Immature natural killer cell (primary cell): ENCODE measurements around the gene WRAP73. TPM values are rescaled to one million over a fixed set of nuclear protein-coding genes. Genes with fewer than 3 reads are reported as not detected.

Experiments
- DNase-seq, 3 donors: peaks; one replicate each; pipeline ENCODE4 v3.0.0; 2022; ENCODE audit warnings: mixed read lengths in 1 of 3
- H3K27ac Mint-ChIP-seq, 6 donors: one replicate each; pipeline ENCODE4 v1.8.0; 2020; ENCODE audit warnings: mixed read lengths in 6 of 6, mild to moderate bottlenecking in 5 of 6, inconsistent platforms in 4 of 6, moderate library complexity in 3 of 6
- H3K27me3 Mint-ChIP-seq, 3 donors: one replicate each; pipeline ENCODE4 v1.8.0; 2020 to 2021; ENCODE audit warnings: low read depth in 3 of 3, mild to moderate bottlenecking in 3 of 3, mixed read lengths in 3 of 3, moderate library complexity in 3 of 3, inconsistent platforms in 1 of 3
- H3K36me3 Mint-ChIP-seq, 3 donors: one replicate each; pipeline ENCODE4 v1.8.0; 2020; ENCODE audit warnings: mixed read lengths in 3 of 3, inconsistent platforms in 2 of 3, mild to moderate bottlenecking in 2 of 3
- H3K4me1 Mint-ChIP-seq, 2 donors: one replicate each; pipeline ENCODE4 v1.8.0; 2020; ENCODE audit warnings: inconsistent platforms in 2 of 2, mild to moderate bottlenecking in 2 of 2, mixed read lengths in 2 of 2, moderate library complexity in 1 of 2
- H3K4me3 Mint-ChIP-seq, 5 donors: one replicate each; pipeline ENCODE4 v1.8.0; 2020; ENCODE audit warnings: mild to moderate bottlenecking in 5 of 5, mixed read lengths in 5 of 5, inconsistent platforms in 3 of 5, moderate library complexity in 3 of 5
- H3K9me3 Mint-ChIP-seq, 6 donors: one replicate each; pipeline ENCODE4 v1.8.0; 2020; ENCODE audit warnings: mild to moderate bottlenecking in 6 of 6, mixed read lengths in 6 of 6, inconsistent platforms in 4 of 6, moderate library complexity in 3 of 6
- polyA plus RNA-seq, 3 donors: library from polyadenylated mRNA; unstranded; fragments of 300-500 nt; fragmentation: Illumina TruSeq; gene quantifications; one replicate each; pipeline ENCODE4 v1.2.3, GENCODE V29; 2021

The WRAP73 gene
- polyA plus RNA-seq, 3 donors from 2014 or later = 19.9 to 26.8 (median 21.1) TPM

DNA sequence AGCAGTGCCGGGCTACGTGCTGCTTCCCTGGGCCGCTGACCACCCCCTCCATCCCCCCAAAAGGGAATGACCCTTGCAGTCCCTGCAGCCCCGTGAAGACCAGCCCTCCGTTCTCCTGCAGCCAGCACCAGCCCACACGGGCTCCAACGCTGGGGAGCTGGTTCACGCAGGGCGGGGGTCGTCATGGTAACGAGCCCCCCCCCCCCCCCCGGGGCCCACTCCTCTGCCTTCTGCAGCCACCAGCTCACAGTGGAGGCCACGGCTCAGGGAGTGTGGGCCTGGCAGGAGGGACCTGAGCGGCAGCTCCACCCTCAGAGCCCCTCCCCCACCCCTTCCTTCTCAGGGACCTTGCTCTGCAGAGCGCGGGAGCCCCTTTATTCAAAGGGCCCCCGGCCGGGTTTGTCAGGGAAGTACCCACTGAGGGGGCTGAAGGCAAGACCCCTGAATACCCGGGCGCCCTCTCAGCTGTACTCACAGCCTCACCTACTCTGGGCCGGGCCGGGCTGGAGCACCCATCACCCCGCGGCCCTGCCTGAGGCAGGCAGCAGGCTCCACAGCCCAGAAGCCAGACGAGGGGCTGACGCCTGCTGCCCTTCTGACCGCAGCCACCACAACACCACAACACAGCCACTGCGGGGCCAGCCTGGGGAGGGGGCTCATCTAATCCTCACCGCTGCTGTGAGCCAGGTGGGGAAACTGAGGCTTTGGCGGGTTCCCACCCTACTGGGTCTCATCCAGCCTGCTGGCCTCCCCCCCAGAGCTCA lies 51.2 kb downstream of the WRAP73 start:
- Mint-ChIP-seq H3K36me3 (no peaks in the 10 kb centered on the region), H3K4me1 (peaks cover 24 to 41% of the 10 kb centered on the region in 2 donors), H3K4me3 (peak overlapping the region; percentile 79 to 91 (median 85)), H3K27ac (peak overlapping the region; percentile 84 to 94 (median 88)), H3K9me3 (no peaks in the 10 kb centered on the region), H3K27me3 (peaks cover 0 to 2% (median 1%) of the 10 kb centered on the region in 3 donors)
- DNase-seq = peak in 1 of 3 donors; percentile 24

DNA sequence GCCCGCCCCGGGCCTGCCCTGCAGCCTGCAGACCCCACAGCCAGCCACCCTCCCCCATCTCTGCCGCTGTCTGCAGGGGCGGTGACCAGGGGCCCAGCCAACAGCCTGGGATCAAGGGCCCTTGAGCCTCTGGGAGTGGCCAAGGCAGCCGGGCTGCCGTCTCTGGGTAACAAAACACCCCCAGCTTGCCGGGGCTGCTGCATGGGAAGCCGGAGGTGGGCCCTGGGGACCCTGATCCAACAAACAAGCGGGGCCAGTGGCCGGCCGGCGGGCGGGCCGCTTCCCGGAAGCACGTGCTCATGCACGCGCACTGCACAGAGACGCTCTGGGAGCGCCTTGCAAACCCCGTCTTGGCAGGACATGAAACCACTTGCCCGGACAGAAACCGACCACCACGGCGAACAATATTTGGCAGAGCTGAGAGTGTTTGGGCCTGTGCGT lies 51.8 kb downstream of the WRAP73 start:
- Mint-ChIP-seq H3K36me3 (no peaks in the 10 kb centered on the region), H3K9me3 (no peaks in the 10 kb centered on the region), H3K4me3 (peak overlapping the region; percentile 79 to 91 (median 85)), H3K27ac (peak overlapping the region; percentile 87 to 94 (median 88)), H3K27me3 (peaks cover 0 to 2% (median 1%) of the 10 kb centered on the region in 3 donors), H3K4me1 (peaks cover 24 to 41% of the 10 kb centered on the region in 2 donors)
- no peak for DNase-seq

GRCh38 chr1:3597599-3597964 lies 52.3 kb downstream of the WRAP73 start:
- Mint-ChIP-seq H3K9me3 (no peaks in the 10 kb centered on the region), H3K4me1 (peaks cover 24 to 41% of the 10 kb centered on the region in 2 donors), H3K4me3 (peak overlapping the region; percentile 79 to 91 (median 85)), H3K27me3 (peaks cover 0 to 2% (median 1%) of the 10 kb centered on the region in 3 donors), H3K27ac (peak overlapping the region; percentile 87 to 94 (median 88)), H3K36me3 (no peaks in the 10 kb centered on the region)
- peak; percentile 43 to 44 (median 43) for DNase-seq

DNA sequence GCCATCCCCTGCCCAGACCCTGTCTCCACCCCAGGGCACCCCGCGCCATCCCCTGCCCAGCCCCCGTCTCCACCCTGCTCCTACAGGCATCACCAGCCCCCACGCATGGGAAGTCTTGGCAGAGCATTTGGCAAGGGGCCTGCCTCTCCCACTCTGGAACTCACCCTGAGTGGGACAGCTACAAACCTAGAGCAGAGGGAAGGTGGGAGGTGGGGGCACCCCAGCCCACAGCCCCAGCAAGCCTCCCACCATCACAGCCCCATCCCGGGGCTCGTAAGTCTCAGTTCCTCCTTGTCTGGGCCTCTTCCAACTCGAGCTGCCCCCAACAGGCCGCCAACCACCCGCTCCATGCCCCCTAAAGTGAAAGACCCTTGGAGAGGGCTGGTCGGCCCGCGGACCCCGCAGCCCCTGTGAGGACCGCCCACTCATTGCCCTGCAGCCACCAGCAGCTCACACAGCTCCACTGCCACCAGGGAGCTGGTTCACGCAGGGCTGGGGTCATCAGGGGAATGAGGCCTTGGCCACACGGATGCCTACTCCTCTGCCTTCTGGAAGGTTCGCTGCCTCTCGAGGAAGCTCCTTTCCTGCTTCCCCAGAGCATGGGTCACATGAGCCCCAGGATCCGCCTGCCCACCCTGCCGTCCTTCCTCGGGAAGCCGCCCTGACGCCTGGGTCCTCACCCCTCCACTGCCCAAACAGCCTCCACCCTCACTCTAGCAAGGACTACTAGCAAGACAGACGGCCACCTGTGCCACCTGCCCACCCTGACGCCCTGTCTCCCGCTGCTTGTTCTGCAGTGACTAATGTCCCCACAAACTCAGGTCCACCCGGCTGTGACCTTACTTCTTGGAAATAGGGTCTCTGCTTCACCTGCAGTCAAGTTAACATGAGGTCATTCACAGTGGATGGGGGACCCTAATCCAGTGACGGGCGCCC lies 53.0 kb downstream of the WRAP73 start:
- H3K9me3 Mint-ChIP-seq = no peaks in the 10 kb centered on the region
- DNase-seq = no peak
- H3K4me1 Mint-ChIP-seq = peaks cover 24 to 41% of the 10 kb centered on the region in 2 donors
- peak overlapping the region; percentile 87 to 94 (median 88) for H3K27ac Mint-ChIP-seq
- H3K27me3 Mint-ChIP-seq = peaks cover 0 to 2% (median 1%) of the 10 kb centered on the region in 3 donors
- no peaks in the 10 kb centered on the region for H3K36me3 Mint-ChIP-seq
- peak overlapping the region; percentile 79 to 91 (median 85) for H3K4me3 Mint-ChIP-seq

GRCh38 chr1:3595949-3596348 lies 54.0 kb downstream of the WRAP73 start:
- H3K4me3 Mint-ChIP-seq = peak overlapping the region in 1 of 5 donors; percentile 8
- H3K4me1 Mint-ChIP-seq = peaks cover 24 to 37% of the 10 kb centered on the region in 2 donors
- H3K9me3 Mint-ChIP-seq = no peaks in the 10 kb centered on the region
- no peak for DNase-seq
- H3K36me3 Mint-ChIP-seq = no peaks in the 10 kb centered on the region
- H3K27me3 Mint-ChIP-seq = peaks cover 0 to 2% (median 1%) of the 10 kb centered on the region in 3 donors
- H3K27ac Mint-ChIP-seq = peak overlapping the region in 4 of 6 donors; percentile 45 to 72 (median 56)

- H3K9me3 Mint-ChIP-seq = no peaks in the 10 kb centered on the region
Observed at GRCh38 chr1:3594706-3595377, 55.1 kb downstream of the WRAP73 start.

DNA sequence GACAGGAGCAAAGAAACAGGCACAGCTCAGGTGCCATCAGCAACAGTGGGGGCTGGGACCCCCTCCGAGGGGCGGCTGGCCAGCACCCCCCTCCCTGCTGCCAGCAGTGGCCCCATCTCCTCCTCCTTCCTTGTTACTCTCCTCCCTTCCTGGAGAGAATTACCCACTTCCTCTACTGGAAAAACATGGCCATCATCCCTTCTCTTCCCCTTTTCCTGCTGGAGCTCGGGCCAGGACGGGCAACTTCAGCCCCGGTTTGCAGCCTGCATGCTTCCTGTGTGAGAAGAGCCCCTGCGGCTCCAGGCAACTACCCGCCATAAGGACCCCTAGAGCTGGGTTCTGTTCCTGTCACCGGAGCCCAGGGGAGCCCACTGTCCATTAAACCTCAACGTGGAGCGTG lies 56.2 kb downstream of the WRAP73 start:
- H3K27ac Mint-ChIP-seq = peak overlapping the region in 1 of 6 donors; percentile 26
- H3K4me1 Mint-ChIP-seq = peaks cover 17 to 22% of the 10 kb centered on the region in 2 donors
- no peaks in the 10 kb centered on the region for H3K9me3 Mint-ChIP-seq
- H3K27me3 Mint-ChIP-seq = peaks cover 0 to 2% (median 1%) of the 10 kb centered on the region in 3 donors
- H3K36me3 Mint-ChIP-seq = no peaks in the 10 kb centered on the region
- DNase-seq = no peak
- no peak overlapping the region for H3K4me3 Mint-ChIP-seq

More at GRCh38 chr1:3594706-3595377, 55.1 kb downstream of the WRAP73 start:
- Mint-ChIP-seq H3K27me3 (peaks cover 0 to 2% (median 1%) of the 10 kb centered on the region in 3 donors), H3K4me1 (peaks cover 24 to 32% of the 10 kb centered on the region in 2 donors), H3K36me3 (no peaks in the 10 kb centered on the region), H3K27ac (no peak overlapping the region), H3K4me3 (no peak overlapping the region)
- DNase-seq = no peak

DNA sequence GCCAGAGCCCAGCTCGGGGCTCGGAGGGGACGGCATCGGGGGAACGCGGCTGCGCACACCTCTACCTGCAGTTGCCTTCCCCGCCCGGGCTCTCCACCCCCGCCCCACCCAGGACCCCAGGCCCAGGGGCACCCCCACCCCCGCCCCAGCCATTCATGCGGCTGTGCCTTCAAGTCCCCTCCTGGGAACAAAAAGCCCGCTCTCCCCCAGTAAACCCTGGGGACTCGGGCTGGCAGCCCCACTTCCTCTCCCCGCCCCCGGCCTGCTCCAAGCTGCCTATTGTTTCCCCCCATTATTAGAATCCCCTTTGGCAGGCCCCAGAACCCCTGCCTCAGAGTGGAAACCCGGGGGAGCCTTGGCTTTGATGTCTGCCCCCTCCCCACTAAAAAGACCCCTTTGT lies 56.6 kb downstream of the WRAP73 start:
- peaks cover 0 to 2% (median 1%) of the 10 kb centered on the region in 3 donors for H3K27me3 Mint-ChIP-seq
- no peak overlapping the region for H3K4me3 Mint-ChIP-seq
- no peaks in the 10 kb centered on the region for H3K9me3 Mint-ChIP-seq
- H3K4me1 Mint-ChIP-seq = peaks cover 15 to 21% of the 10 kb centered on the region in 2 donors
- no peak overlapping the region for H3K27ac Mint-ChIP-seq
- H3K36me3 Mint-ChIP-seq = no peaks in the 10 kb centered on the region
- no peak for DNase-seq

DNA sequence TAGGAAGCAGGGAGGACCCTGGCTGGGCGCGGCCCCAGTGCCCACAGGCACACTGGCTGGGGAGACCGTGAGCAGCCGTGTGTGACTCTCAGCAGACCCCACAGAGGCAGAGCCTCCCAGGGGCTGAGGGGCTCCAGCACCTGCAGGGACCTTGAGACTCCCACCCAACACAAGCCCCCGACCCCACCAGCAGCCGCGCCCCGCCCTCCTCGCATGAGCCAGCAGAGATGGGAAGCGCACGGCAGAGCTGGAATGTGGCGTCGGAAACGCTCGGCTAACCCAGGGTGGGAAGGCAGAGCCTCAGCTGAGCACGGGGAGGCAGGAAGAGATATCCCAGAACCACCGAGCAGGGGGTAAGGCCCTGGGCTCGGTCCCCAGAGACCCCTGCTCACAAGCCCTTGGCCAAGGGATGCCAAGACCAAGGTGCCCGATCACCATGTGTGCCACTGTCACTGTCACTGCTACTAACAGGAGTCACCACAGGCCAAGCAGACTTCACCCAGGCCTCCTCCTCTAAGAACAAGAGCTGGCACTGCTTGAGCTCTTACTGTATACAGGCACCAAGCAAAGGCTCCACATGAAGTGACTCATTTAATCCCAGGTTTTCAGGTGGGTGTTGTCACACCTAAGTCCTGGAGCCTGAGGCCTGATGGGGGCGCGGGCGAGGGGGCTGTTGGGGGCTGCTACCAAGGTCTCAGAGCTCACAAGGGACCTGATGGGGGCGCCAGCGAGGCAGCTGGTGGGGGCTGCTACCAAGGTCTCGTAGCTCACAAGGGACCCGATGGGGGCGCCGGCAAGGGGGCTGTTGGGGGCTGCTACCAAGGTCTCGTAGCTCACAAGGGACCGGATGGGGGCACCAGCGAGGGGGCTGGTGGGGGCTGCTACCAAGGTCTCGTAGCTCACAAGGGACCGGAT lies 58.7 kb downstream of the WRAP73 start:
- H3K36me3 Mint-ChIP-seq = no peaks in the 10 kb centered on the region
- peak overlapping the region in 1 of 6 donors; percentile 40 for H3K27ac Mint-ChIP-seq
- DNase-seq = no peak
- H3K9me3 Mint-ChIP-seq = no peaks in the 10 kb centered on the region
- no peak overlapping the region for H3K4me3 Mint-ChIP-seq
- H3K4me1 Mint-ChIP-seq = peaks cover 0 to 4% of the 10 kb centered on the region in 2 donors
- peaks cover 0 to 1% (median 0%) of the 10 kb centered on the region in 3 donors for H3K27me3 Mint-ChIP-seq

DNA sequence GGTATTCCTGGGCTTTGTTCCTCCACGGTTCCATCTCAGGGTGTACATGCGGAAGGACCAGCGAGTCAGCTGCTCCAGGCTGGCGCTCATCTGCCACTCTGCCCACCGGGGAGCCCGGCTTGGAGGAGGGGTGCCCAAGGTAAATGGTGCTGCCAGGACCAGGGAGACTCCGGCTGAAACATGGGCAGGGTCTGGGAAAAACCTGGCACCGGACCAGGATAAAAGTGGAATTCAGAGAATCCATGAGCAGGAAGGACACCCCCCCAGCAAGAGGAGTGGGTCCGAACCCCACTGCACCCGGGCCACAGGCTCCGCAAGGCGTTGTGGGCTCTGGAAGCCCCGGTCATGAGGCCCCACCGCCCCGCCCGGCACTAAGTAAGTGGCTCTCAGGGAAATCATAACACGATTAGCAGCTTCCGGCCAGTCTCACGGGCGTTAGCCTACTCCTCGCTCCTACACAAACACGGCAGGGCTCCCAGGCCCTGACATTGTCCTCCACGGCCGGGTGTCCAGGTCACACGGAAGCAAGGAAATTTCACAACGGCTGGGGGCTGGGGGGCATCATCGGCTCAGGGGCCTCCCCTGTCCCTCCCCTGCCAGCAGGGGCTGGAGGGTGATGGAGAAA lies 59.7 kb downstream of the WRAP73 start:
- Mint-ChIP-seq H3K9me3 (no peaks in the 10 kb centered on the region), H3K36me3 (no peaks in the 10 kb centered on the region), H3K4me1 (no peaks in the 10 kb centered on the region), H3K27me3 (peaks cover 0 to 1% (median 0%) of the 10 kb centered on the region in 3 donors), H3K4me3 (no peak overlapping the region), H3K27ac (no peak overlapping the region)
- DNase-seq = no peak

DNA sequence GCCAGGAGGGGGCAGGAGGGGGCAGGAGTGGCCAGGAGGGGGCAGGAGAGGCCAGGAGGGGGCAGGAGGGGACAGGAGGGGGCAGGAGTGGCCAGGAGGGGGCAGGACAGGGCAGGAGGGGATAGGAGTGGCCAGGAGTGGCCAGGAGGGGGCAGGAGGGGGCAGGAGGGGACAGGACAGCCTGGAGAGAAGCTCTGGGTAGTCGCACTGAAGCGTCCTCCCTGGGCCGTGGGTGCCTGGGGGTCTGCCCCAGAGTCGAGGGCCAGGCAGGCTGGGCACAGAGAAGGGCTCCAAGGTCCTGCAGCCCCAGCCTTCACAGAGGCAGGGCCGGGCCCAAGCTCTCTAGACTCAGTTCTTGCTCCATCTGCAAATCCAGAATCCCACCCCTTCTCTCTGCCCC lies 61.5 kb downstream of the WRAP73 start:
- H3K9me3 Mint-ChIP-seq = no peaks in the 10 kb centered on the region
- H3K27ac Mint-ChIP-seq = no peak overlapping the region
- H3K4me1 Mint-ChIP-seq = no peaks in the 10 kb centered on the region
- H3K27me3 Mint-ChIP-seq = no peaks in the 10 kb centered on the region
- peak in 2 of 3 donors; percentile 18 to 21 for DNase-seq
- no peaks in the 10 kb centered on the region for H3K36me3 Mint-ChIP-seq
- no peak overlapping the region for H3K4me3 Mint-ChIP-seq
